Fibroblast of mammary gland (primary cell): ENCODE results near the gene WLS.

Source experiments
- DNase-seq: peaks from one replicate; pipeline ENCODE4 v3.0.0-alpha.2; 2010; ENCODE audit warnings: low read depth
- H3K4me3 ChIP-seq: 2 replicates; pipeline ENCODE4 v1.5.1; 2011; ENCODE audit warnings: low read depth, mild to moderate bottlenecking, low read length, moderate library complexity; ENCODE audit not compliant: control insufficient read depth
- CTCF ChIP-seq: conservative IDR thresholded peaks from 2 replicates; pipeline ENCODE4 v1.5.1; 2011; ENCODE audit warnings: low read depth, low read length, inconsistent platforms; ENCODE audit not compliant: control insufficient read depth, insufficient read depth

The WLS gene

GRCh38 chr1:68204977-68205630 lies 27.2 kb downstream of the WLS start:
- no peak for DNase-seq
- no peak for TF ChIP-seq CTCF
- H3K4me3 ChIP-seq = no peak overlapping the region

- no peak overlapping the region for H3K4me3 ChIP-seq
Observed at GRCh38 chr1:68202239-68202832, 30.0 kb downstream of the WLS start.

GRCh38 chr1:68201546-68202238 lies 30.6 kb downstream of the WLS start:
- TF ChIP-seq CTCF = no peak
- no peak for DNase-seq
- no peak overlapping the region for H3K4me3 ChIP-seq

More at GRCh38 chr1:68202239-68202832, 30.0 kb downstream of the WLS start:
- DNase-seq = peak; percentile 77
- TF ChIP-seq CTCF = no peak

GRCh38 chr1:68199603-68200002 lies 32.7 kb downstream of the WLS start:
- no peak for DNase-seq
- TF ChIP-seq CTCF = no peak

GRCh38 chr1:68198752-68199151 lies 33.6 kb downstream of the WLS start:
- DNase-seq = peak; percentile 75
- TF ChIP-seq CTCF = no peak
- H3K4me3 ChIP-seq = no peak overlapping the region

More at GRCh38 chr1:68199603-68200002, 32.7 kb downstream of the WLS start:
- no peak overlapping the region for H3K4me3 ChIP-seq

- DNase-seq = peak; percentile 43
- no peak for TF ChIP-seq CTCF
- H3K4me3 ChIP-seq = no peak overlapping the region
Observed at GRCh38 chr1:68197891-68198290, 34.4 kb downstream of the WLS start.
